RWPE2 (cell line): Measurements from ENCODE around the gene LRMDA.

Experiments used
- ATAC-seq: fragments of 200-7000 bp; cut with Tn5 transposase; 3 replicates; pipeline ENCODE4 v1.9.1; 2021; ENCODE audit warnings: low read depth
- DNase-seq: peaks from one replicate; pipeline ENCODE4 v3.0.0-alpha.2; 2020; ENCODE audit warnings: low spot score
- H3K27ac ChIP-seq: fragments of 450-650 bp; 2 replicates; pipeline ENCODE4 v1.5.1; 2017; ENCODE audit warnings: mild to moderate bottlenecking; ENCODE audit not compliant: poor library complexity, severe bottlenecking
- H3K27me3 ChIP-seq: fragments of 250-450 bp; sonication (Bioruptor Pico); 2 replicates; pipeline ENCODE4 v1.5.1; 2021; ENCODE audit warnings: mild to moderate bottlenecking, moderate library complexity; ENCODE audit not compliant: insufficient read depth, poor library complexity, severe bottlenecking
- H3K36me3 ChIP-seq: fragments of 250-450 bp; sonication (Bioruptor Pico); 2 replicates; pipeline ENCODE4 v1.5.1; 2020; ENCODE audit warnings: low read depth, mild to moderate bottlenecking, moderate library complexity
- H3K4me1 ChIP-seq: fragments of 250-450 bp; sonication (Bioruptor Pico); 2 replicates; pipeline ENCODE4 v1.5.1; 2021; ENCODE audit warnings: mild to moderate bottlenecking, moderate library complexity; ENCODE audit not compliant: insufficient read depth, poor library complexity, severe bottlenecking
- H3K4me3 ChIP-seq: fragments of 250-450 bp; sonication (Bioruptor Pico); 2 replicates; pipeline ENCODE4 v1.5.1; 2021; ENCODE audit warnings: mild to moderate bottlenecking, moderate library complexity; ENCODE audit not compliant: severe bottlenecking
- H3K9me3 ChIP-seq: fragments of 250-450 bp; sonication (Bioruptor Pico); 2 replicates; pipeline ENCODE4 v1.5.1; 2021; ENCODE audit warnings: mild to moderate bottlenecking, moderate library complexity; ENCODE audit not compliant: severe bottlenecking
- TF ChIP-seq, protein P1 (sequence below): fragments of 450-650 bp; IDR thresholded peaks from one replicate; pipeline ENCODE4 v1.5.1; 2017; ENCODE audit warnings: mild to moderate bottlenecking, moderate library complexity; ENCODE audit not compliant: poor library complexity, severe bottlenecking

The LRMDA gene

DNA sequence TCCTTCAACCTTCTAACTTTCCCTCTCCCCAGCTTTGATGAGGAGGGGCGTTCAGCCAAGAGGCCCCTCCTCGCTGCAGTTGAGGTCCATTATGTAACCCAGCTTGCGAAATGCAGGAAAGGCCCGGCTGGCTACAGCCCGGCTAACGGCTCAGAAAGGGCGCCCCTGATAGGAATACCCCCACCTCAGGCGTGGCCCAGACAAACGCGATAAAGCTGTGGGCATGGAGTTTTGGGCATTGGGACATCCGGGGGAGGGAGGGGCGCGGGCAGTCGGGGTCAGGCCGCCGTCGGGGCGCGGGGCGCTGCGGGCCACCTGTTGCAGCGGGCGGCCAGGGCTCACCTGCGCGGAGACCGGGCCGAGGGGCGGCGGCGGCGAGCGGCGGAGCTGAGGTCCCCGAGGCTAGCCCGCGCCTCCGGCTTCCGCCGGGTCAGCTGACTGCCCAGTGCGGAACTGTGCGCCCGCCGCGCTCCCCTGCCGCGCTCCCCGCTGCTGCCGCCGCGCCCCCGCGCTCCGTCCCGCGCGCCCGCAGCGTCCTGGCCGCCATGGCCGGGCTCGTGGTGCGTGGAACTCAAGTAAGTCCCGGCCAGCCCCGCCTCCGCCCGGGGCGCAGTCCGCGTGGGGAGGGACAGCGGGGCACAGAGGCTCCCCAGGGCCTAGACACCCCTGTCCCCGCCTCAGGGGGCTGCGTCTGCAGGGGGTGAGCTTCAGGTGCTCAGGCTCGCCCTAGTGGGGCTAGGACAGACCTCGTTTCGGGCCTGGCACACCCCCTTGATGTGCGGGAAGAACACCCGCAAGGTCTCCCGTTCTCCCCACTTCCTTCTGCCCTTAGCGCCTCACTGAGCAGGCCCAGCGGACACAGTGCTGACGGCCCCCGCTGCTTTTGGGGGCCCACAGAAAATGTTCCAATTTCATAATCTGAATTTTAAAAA is at the start of gene LRMDA:
TSS of gene LRMDA (plus strand) at position 445 of the 932 bp plus-strand sequence.
- peak within 1 kb of the TSS; percentile 56 for H3K27ac ChIP-seq
- no peak for ATAC-seq
- DNase-seq: no peak
- TF ChIP-seq, protein P1, sequence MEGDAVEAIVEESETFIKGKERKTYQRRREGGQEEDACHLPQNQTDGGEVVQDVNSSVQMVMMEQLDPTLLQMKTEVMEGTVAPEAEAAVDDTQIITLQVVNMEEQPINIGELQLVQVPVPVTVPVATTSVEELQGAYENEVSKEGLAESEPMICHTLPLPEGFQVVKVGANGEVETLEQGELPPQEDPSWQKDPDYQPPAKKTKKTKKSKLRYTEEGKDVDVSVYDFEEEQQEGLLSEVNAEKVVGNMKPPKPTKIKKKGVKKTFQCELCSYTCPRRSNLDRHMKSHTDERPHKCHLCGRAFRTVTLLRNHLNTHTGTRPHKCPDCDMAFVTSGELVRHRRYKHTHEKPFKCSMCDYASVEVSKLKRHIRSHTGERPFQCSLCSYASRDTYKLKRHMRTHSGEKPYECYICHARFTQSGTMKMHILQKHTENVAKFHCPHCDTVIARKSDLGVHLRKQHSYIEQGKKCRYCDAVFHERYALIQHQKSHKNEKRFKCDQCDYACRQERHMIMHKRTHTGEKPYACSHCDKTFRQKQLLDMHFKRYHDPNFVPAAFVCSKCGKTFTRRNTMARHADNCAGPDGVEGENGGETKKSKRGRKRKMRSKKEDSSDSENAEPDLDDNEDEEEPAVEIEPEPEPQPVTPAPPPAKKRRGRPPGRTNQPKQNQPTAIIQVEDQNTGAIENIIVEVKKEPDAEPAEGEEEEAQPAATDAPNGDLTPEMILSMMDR: no peak
- H3K36me3 ChIP-seq: no peaks in the 10 kb centered on the region
- peaks cover 34% of the 10 kb centered on the region for H3K4me1 ChIP-seq
- H3K27me3 ChIP-seq: no peaks in the 10 kb centered on the region
- no peaks in the 10 kb centered on the region for H3K9me3 ChIP-seq
- H3K4me3 ChIP-seq: peak within 1 kb of the TSS; percentile 12

DNA sequence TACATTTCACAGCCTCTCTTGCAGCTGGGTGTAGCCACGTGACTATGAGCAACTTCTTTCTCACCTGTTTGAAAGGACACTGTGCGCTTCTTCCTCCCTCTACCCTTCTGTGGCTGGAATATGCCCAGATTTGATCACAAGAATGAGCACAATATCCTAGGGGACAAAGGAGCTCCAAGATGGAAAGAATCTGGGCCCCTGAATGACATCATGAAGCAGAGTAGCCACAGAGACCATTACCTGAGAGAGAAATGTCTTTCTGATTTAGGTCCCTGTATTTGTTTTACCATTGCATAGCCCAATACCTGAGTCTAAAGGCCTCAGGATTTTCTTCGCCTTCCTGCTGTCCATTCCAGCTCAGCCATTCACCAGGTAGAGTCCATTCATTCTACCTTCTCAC is 45.3 kb upstream of the LRMDA start:
- Histone ChIP-seq H3K27ac (no peak overlapping the region), H3K9me3 (no peaks in the 10 kb centered on the region), H3K36me3 (no peaks in the 10 kb centered on the region), H3K27me3 (no peaks in the 10 kb centered on the region), H3K4me3 (no peak overlapping the region), H3K4me1 (no peaks in the 10 kb centered on the region)
- TF ChIP-seq, protein P1: no peak
- ATAC-seq (no peak), DNase-seq (no peak)

DNA sequence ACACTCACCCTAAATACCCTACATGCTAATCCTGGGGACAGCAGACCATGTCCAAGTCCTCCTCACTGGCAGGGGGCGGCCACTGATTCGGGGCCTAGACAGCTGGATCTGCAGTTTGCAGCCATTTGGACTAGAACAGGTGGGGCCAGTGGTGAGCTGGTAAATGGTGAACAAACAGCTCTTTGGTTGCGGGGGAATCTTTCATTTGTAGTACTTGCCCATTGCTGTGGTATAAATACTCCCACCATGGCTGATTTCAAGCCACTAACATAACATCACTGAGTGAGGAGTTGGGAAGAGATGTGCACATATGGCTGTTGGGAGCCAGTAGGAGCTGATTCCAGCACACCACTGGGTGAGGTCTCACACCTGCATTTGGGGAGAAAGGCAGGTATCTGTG is 43.3 kb upstream of the LRMDA start:
- Histone ChIP-seq H3K4me1 (no peaks in the 10 kb centered on the region), H3K27ac (no peak overlapping the region), H3K36me3 (no peaks in the 10 kb centered on the region), H3K27me3 (no peaks in the 10 kb centered on the region), H3K4me3 (no peak overlapping the region), H3K9me3 (no peaks in the 10 kb centered on the region)
- TF ChIP-seq, protein P1: no peak
- ATAC-seq (no peak), DNase-seq (no peak)

DNA sequence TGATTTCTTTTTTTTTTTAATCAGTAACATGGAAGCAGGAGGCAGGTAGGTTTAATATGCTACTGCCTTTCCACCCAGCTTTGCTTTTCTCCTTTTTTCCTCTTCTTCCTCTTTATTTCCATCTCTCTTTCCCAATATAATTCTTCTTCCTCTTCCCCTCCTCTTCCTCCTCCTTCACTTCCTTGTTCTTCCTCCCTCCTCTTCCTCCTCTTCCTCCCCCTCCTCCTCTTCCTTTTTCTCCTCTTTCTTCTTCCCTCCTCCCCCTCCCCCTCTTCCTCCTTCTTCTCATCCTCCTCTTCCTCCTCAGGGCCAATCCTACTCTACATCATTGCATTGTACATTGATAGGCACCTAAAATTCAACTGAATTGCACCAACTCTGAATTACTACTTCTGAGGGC is 41.2 kb upstream of the LRMDA start:
- H3K36me3 ChIP-seq: no peaks in the 10 kb centered on the region
- DNase-seq (no peak), ATAC-seq (no peak)
- no peak overlapping the region for H3K4me3 ChIP-seq
- H3K27ac ChIP-seq: no peak overlapping the region
- H3K27me3 ChIP-seq: no peaks in the 10 kb centered on the region
- no peaks in the 10 kb centered on the region for H3K4me1 ChIP-seq
- TF ChIP-seq, protein P1: no peak
- H3K9me3 ChIP-seq: no peaks in the 10 kb centered on the region

DNA sequence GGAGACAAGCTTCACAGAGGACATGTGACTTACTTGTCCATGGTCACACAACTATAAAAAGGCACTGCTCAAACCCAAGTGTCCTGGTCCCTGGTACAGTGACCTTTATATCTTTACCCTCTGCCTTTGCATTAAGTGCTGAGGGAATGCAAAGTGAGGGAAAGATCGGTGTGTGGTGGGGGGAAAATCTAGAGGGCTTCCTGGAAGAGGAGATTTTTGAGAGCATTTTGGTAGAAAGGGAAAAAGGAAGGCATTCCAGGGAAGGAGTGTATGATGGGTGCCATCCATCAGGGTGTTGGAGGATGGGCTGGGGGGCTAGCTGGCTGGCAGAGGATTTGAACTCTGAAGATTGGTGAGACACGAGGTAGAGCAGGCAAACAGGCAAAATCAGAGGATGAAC is 39.2 kb upstream of the LRMDA start:
- H3K4me3 ChIP-seq: no peak overlapping the region
- TF ChIP-seq, protein P1: no peak
- H3K9me3 ChIP-seq: no peaks in the 10 kb centered on the region
- no peaks in the 10 kb centered on the region for H3K4me1 ChIP-seq
- DNase-seq: no peak
- H3K27me3 ChIP-seq: no peaks in the 10 kb centered on the region
- ATAC-seq: no peak
- no peak overlapping the region for H3K27ac ChIP-seq
- H3K36me3 ChIP-seq: no peaks in the 10 kb centered on the region
